ENCODE results near the gene THEMIS.

GRCh38 chr6:127854009-127854408, 46.8 kb downstream of the THEMIS start:
- TF ChIP-seq CTCF (IDR thresholded peaks at IDR 0.05; ENCODE audit: low read depth, low read length) (peak; percentile 40), EZH2phosphoT487 (IDR thresholded peaks at IDR 0.05; ENCODE audit: low read depth) (no peak)
